GM23338 (cell line): ENCODE data around the gene NACA2. TPM values are rescaled to one million over a fixed set of nuclear protein-coding genes. Genes with fewer than 3 reads are reported as not detected.
"Not testable (repeated sequence)": the region's sequence is repeated elsewhere in the genome, so short reads cannot be mapped to it uniquely, and the experiment has no call there.

ENCODE experiments used
- ATAC-seq: fragments of 200-7000 bp; cut with Tn5 transposase; 3 replicates; pipeline ENCODE4 v1.9.1; 2020
- DNase-seq: peaks from one replicate; pipeline ENCODE4 v3.0.0-alpha.2; 2015; ENCODE audit warnings: low spot score
- H2AFZ ChIP-seq: fragments of 200-600 bp; sonication (generic); 2 replicates; pipeline ENCODE4 v1.8.0; 2016; ENCODE audit warnings: antibody characterized with exemption, mild to moderate bottlenecking, moderate library complexity
- H3F3A ChIP-seq: fragments of 200-600 bp; sonication (generic); replicated peaks from 2 replicates; pipeline ENCODE4 v1.8.0; 2017; ENCODE audit warnings: antibody characterized with exemption, mixed run types, low read depth
- H3K27ac ChIP-seq: fragments of 200-600 bp; sonication (generic); 2 replicates; pipeline ENCODE4 v1.6.1; 2016; ENCODE audit warnings: low read depth
- H3K27me3 ChIP-seq: fragments of 200-600 bp; sonication (generic); 2 replicates; pipeline ENCODE4 v1.8.0; 2016; ENCODE audit warnings: mild to moderate bottlenecking, mixed run types, moderate library complexity; ENCODE audit not compliant: insufficient read depth
- H3K36me3 ChIP-seq: fragments of 200-600 bp; sonication (generic); 2 replicates; pipeline ENCODE4 v1.8.0; 2016; ENCODE audit warnings: mild to moderate bottlenecking; ENCODE audit not compliant: insufficient read depth
- H3K4me1 ChIP-seq: fragments of 200-600 bp; sonication (generic); 2 replicates; pipeline ENCODE4 v1.8.0; 2016; ENCODE audit warnings: mild to moderate bottlenecking, moderate library complexity; ENCODE audit not compliant: insufficient read depth
- H3K4me2 ChIP-seq: fragments of 200-600 bp; sonication (generic); 2 replicates; pipeline ENCODE4 v1.7.1; 2017; ENCODE audit warnings: mixed run types
- H3K4me3 ChIP-seq: fragments of 200-600 bp; sonication (generic); 2 replicates; pipeline ENCODE4 v1.6.1; 2016; ENCODE audit warnings: mixed run types
- H3K79me2 ChIP-seq: fragments of 200-600 bp; sonication (generic); replicated peaks from 2 replicates; pipeline ENCODE4 v1.8.0; 2017; ENCODE audit warnings: mild to moderate bottlenecking; ENCODE audit not compliant: insufficient read depth
- H3K9me2 ChIP-seq: fragments of 200-600 bp; sonication (generic); 2 replicates; pipeline ENCODE4 v1.8.0; 2017; ENCODE audit not compliant: insufficient read depth
- H4K20me1 ChIP-seq: fragments of 200-600 bp; sonication (generic); replicated peaks from 2 replicates; pipeline ENCODE4 v1.8.0; 2017; ENCODE audit warnings: mild to moderate bottlenecking; ENCODE audit not compliant: insufficient read depth
- H3K27ac Mint-ChIP-seq: 2 replicates; pipeline ENCODE4 v1.8.0; 2020; ENCODE audit warnings: inconsistent platforms, mild to moderate bottlenecking, moderate library complexity, mixed read lengths
- H3K27me3 Mint-ChIP-seq: 3 replicates; pipeline ENCODE4 v1.8.0; 2022; ENCODE audit warnings: low read depth, mild to moderate bottlenecking, moderate library complexity, mixed read lengths, inconsistent platforms; ENCODE audit not compliant: insufficient read depth, poor library complexity
- H3K36me3 Mint-ChIP-seq: 3 replicates; pipeline ENCODE4 v1.8.0; 2021; ENCODE audit warnings: low read depth, mild to moderate bottlenecking, inconsistent platforms, moderate library complexity, mixed read lengths
- H3K4me1 Mint-ChIP-seq: 3 replicates; pipeline ENCODE4 v1.8.0; 2020; ENCODE audit warnings: mild to moderate bottlenecking, inconsistent platforms, mixed read lengths
- H3K4me3 Mint-ChIP-seq: 3 replicates; pipeline ENCODE4 v1.8.0; 2021; ENCODE audit warnings: moderate library complexity, mild to moderate bottlenecking, inconsistent platforms, mixed read lengths
- H3K9me3 Mint-ChIP-seq: 3 replicates; pipeline ENCODE4 v1.8.0; 2020; ENCODE audit warnings: moderate library complexity, mild to moderate bottlenecking, inconsistent platforms, mixed read lengths
- CREB1 ChIP-seq: fragments of 250-450 bp; sonication (Bioruptor Pico); IDR thresholded peaks from 2 replicates; pipeline ENCODE4 v1.5.0; 2020; ENCODE audit warnings: low read depth, mild to moderate bottlenecking, moderate library complexity
- REST ChIP-seq: IDR thresholded peaks from one replicate; pipeline ENCODE4 v1.6.1; 2018; ENCODE audit warnings: antibody characterized with exemption; ENCODE audit not compliant: unreplicated experiment
- ZNF114 ChIP-seq: fragments of 250-450 bp; sonication (Bioruptor Pico); IDR thresholded peaks from 2 replicates; pipeline ENCODE4 v1.5.0; 2020; ENCODE audit warnings: mild to moderate bottlenecking, moderate library complexity
- ZNF462 ChIP-seq: fragments of 250-450 bp; sonication (Bioruptor Pico); IDR thresholded peaks from 2 replicates; pipeline ENCODE4 v1.5.0; 2020; ENCODE audit warnings: mild to moderate bottlenecking, moderate library complexity
- polyA plus RNA-seq: library from polyadenylated mRNA; unstranded; fragments of >200 nt; fragmentation: Nextera tagmentation; extraction: Ambion mirVana; gene quantifications from 2 replicates; pipeline ENCODE4 v1.2.1, GENCODE V29; 2016
- total RNA-seq: library from RNA; depleted of rRNA; stranded (reverse); fragments of >200 nt; shearing (Covaris generic); gene quantifications from 2 replicates; pipeline ENCODE4 v1.2.3, GENCODE V29; 2014

The NACA2 gene
- total and polyA plus RNA-seq, 2 experiments from 2014 or later = 0.65 TPM; not detected in 1

DNA sequence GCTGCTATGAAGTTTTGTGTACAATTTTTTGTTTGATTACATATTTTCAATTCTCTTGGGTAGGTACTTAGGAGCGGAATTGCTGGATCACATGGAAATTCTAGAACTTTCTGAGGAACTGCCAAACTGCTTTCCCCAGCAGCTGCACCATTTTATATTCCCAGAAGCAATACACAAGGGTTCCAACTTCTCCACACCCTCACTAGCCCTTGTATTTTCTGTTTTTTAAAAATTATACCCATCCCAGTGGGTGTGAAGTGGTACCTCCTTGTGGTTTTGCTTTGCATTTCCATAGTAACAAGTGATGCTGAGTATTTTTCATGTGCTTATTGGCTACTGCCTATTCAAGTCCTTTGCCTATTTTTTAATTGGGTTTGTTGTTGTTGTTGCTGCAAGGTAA lies 20.9 kb downstream of the NACA2 start (continued):
- TF ChIP-seq ZNF462 (CRISPR knock-in tag) = no peak
- TF ChIP-seq ZNF114 (CRISPR knock-in tag) = no peak
- TF ChIP-seq CREB1 = no peak
- TF ChIP-seq REST = no peak

DNA sequence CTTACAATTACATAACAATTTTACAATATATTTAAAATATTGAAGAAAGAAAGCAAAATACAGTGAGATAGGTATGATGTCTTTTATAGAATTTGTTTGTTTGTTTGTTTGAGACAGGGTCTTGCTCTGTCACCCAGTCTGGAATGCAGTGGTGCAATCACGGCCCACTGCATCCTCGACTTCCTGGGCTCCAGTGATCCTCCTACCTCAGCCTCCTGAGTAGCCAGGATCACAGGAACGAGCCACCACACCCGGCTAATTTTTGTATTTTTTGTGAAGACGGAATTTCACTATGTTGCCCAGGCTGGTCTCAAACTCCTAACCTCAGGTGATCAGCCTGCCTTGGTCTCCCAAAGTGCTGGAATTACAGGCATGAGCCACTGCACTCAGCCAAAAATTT lies 21.5 kb downstream of the NACA2 start:
- H3K4me3 Mint-ChIP-seq, H2AFZ ChIP-seq, H4K20me1 ChIP-seq, H3K27ac ChIP-seq, H3F3A ChIP-seq, DNase-seq, H3K9me2 ChIP-seq, H3K4me1 Mint-ChIP-seq, H3K27me3 Mint-ChIP-seq, H3K4me2 ChIP-seq, H3K27ac Mint-ChIP-seq, H3K27me3 ChIP-seq, H3K4me1 ChIP-seq, H3K79me2 ChIP-seq, H3K36me3 Mint-ChIP-seq, ATAC-seq, H3K4me3 ChIP-seq: not testable (repeated sequence)
- 0 out of 2 replicates have a peak, but pooled peaks cover 11% of the 10 kb centered on the region for H3K36me3 ChIP-seq
- H3K9me3 Mint-ChIP-seq = peaks cover 16% of the 10 kb centered on the region
